Effector memory CD8-positive, alpha-beta T cell (primary cell): Measurements from ENCODE around the gene TPPP.
A peak's percentile ranks its signal among the peaks of the same experiment; 100 is the strongest.

Experiments
- ATAC-seq: fragments of 150-1000 bp; cut with Tn5 transposase; replicated peaks from 2 replicates; pipeline ENCODE4 v1.10.0; 2021; ENCODE audit warnings: mild to moderate bottlenecking, moderate library complexity
- DNase-seq, 3 experiments: peaks; one replicate each; pipeline ENCODE4 v3.0.0; 2021
- H3K27ac Mint-ChIP-seq, 2 donors: one replicate each; pipeline ENCODE4 v1.8.0; 2022; ENCODE audit warnings: mild to moderate bottlenecking in 2 of 2, mixed read lengths in 2 of 2, moderate library complexity in 2 of 2
- H3K27me3 Mint-ChIP-seq, 2 donors: one replicate each; pipeline ENCODE4 v1.8.0; 2022; ENCODE audit warnings: mixed read lengths in 2 of 2
- H3K36me3 Mint-ChIP-seq: one replicate; pipeline ENCODE4 v1.8.0; 2022; ENCODE audit warnings: mild to moderate bottlenecking, moderate library complexity, mixed read lengths; ENCODE audit not compliant: insufficient read depth
- H3K4me1 Mint-ChIP-seq, 2 donors: one replicate each; pipeline ENCODE4 v1.8.0; 2022; ENCODE audit warnings: low read depth in 2 of 2, mixed read lengths in 2 of 2
- H3K4me3 Mint-ChIP-seq, 2 donors: one replicate each; pipeline ENCODE4 v1.8.0; 2022; ENCODE audit warnings: mild to moderate bottlenecking in 2 of 2, mixed read lengths in 2 of 2, moderate library complexity in 2 of 2
- H3K9me3 Mint-ChIP-seq, 2 donors: one replicate each; pipeline ENCODE4 v1.8.0; 2022; ENCODE audit warnings: mixed read lengths in 2 of 2

Gene TPPP

GRCh38 chr5:646396-647201 lies 46.6 kb downstream of the TPPP start:
- no peaks in the 10 kb centered on the region for H3K9me3 Mint-ChIP-seq
- H3K36me3 Mint-ChIP-seq: peaks cover 13% of the 10 kb centered on the region

DNA sequence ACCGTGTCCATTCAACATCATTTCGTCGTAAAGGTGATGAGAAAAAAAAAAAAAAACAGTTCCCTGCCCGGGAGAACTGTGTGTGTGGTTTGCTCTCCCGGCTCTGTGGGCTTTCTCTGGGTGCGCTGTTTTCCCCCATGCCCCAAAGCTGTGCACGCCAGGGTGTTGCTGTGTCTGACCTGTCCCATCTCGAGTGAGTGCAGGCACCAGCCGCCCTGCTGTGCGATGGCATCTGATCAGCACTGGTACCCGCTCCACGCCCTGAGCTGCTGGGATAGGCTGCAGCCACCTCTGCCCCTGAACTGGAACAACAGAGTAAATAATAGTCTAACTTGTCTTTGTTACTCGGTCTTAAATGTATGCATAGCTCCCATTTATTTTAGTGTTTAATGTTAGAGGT lies 47.7 kb downstream of the TPPP start:
- ATAC-seq (no peak), DNase-seq (no peak)
- no peaks in the 10 kb centered on the region for H3K4me1 Mint-ChIP-seq
- H3K27ac Mint-ChIP-seq: no peak overlapping the region
- H3K4me3 Mint-ChIP-seq: no peak overlapping the region
- H3K27me3 Mint-ChIP-seq: no peaks in the 10 kb centered on the region
- H3K9me3 Mint-ChIP-seq: no peaks in the 10 kb centered on the region
- H3K36me3 Mint-ChIP-seq: peaks cover 13% of the 10 kb centered on the region

More at GRCh38 chr5:646396-647201, 46.6 kb downstream of the TPPP start:
- no peak overlapping the region for H3K27ac Mint-ChIP-seq
- ATAC-seq (no peak), DNase-seq (no peak)
- H3K4me3 Mint-ChIP-seq: no peak overlapping the region
- no peaks in the 10 kb centered on the region for H3K27me3 Mint-ChIP-seq
- H3K4me1 Mint-ChIP-seq: no peaks in the 10 kb centered on the region

DNA sequence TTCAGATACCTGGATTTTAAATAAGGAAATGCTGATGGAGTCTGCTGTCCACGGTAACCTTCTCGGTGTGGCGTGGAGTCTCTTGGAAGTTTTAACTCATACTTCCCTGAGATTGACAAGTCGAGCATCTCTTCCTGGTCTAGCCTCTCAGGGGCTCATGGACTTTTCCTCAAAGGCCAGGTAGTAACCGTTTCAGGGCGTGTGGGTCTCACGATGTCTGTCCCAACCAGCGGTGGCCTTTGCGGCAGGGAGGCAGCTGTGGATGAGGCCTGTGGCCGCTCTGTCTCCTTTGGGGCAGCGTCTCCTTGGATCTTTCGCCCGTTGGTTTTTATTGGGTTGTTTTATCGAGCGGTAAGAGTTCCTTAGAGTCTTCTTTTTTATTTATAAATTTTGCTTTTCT lies 48.2 kb downstream of the TPPP start:
- no peak for ATAC-seq
- Mint-ChIP-seq H3K4me3 (no peak overlapping the region), H3K27me3 (no peaks in the 10 kb centered on the region), H3K27ac (no peak overlapping the region), H3K36me3 (peaks cover 13% of the 10 kb centered on the region), H3K9me3 (no peaks in the 10 kb centered on the region), H3K4me1 (no peaks in the 10 kb centered on the region)
- no peak for DNase-seq

GRCh38 chr5:644509-644908 lies 48.6 kb downstream of the TPPP start:
- H3K36me3 Mint-ChIP-seq: peaks cover 13% of the 10 kb centered on the region

GRCh38 chr5:643811-644271 lies 49.3 kb downstream of the TPPP start:
- ATAC-seq (no peak), DNase-seq (no peak)
- Mint-ChIP-seq H3K9me3 (no peaks in the 10 kb centered on the region), H3K4me3 (no peak overlapping the region), H3K27ac (no peak overlapping the region), H3K36me3 (peaks cover 13% of the 10 kb centered on the region), H3K4me1 (no peaks in the 10 kb centered on the region), H3K27me3 (no peaks in the 10 kb centered on the region)

More at GRCh38 chr5:644509-644908, 48.6 kb downstream of the TPPP start:
- Mint-ChIP-seq H3K27ac (no peak overlapping the region), H3K9me3 (no peaks in the 10 kb centered on the region), H3K4me1 (no peaks in the 10 kb centered on the region), H3K27me3 (no peaks in the 10 kb centered on the region), H3K4me3 (no peak overlapping the region)
- ATAC-seq (no peak), DNase-seq (no peak)

GRCh38 chr5:643351-643801 lies 49.8 kb downstream of the TPPP start:
- Mint-ChIP-seq H3K9me3 (no peaks in the 10 kb centered on the region), H3K4me3 (no peak overlapping the region), H3K27ac (no peak overlapping the region), H3K36me3 (peaks cover 13% of the 10 kb centered on the region), H3K27me3 (no peaks in the 10 kb centered on the region), H3K4me1 (no peaks in the 10 kb centered on the region)
- no peak for DNase-seq
- ATAC-seq: no peak

DNA sequence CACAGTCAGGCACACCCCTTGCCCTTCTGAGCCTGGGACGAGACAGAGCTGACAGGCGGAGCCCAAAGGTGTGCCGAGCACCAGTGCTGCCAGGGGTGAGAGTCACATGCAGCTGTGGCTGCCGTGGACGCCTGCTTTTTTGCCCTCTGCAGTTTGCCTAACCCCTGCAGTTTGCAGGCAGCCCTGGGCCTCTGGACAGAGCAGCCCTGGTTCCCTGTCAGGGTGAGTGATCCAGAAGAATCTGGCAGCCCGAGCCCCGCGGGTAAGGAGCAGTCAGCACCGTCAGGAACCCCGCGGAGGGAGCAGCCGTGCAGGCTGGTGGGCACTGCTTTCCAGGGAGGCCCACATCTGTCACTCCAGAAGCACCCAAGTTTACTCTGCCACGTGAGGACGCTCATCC lies 50.7 kb downstream of the TPPP start:
- Mint-ChIP-seq H3K27me3 (no peaks in the 10 kb centered on the region), H3K27ac (no peak overlapping the region), H3K4me1 (no peaks in the 10 kb centered on the region), H3K4me3 (no peak overlapping the region), H3K36me3 (peaks cover 13% of the 10 kb centered on the region), H3K9me3 (no peaks in the 10 kb centered on the region)
- ATAC-seq (no peak), DNase-seq (no peak)

DNA sequence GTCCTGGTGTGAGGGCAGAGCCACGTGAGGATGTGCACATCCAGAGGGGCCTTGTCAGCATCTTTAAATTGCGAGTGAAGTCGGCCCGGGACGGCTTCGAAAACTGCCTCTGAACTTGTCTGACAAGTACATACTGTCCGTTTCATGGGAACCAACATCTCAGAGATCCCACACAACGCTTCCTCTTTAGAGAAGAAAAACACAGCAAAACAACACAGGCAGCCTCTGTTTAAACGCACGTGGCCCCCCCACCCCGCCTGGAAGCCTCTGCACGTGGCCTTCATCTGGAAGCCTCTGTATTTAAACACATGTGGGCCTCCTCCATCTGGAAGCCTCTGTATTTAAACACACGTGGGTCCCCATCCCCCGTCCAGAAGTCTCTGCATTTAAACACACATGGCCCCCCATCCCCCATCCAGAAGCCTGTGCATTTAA lies 51.8 kb downstream of the TPPP start:
- no peaks in the 10 kb centered on the region for H3K27me3 Mint-ChIP-seq
- ATAC-seq (no peak), DNase-seq (no peak)
- H3K36me3 Mint-ChIP-seq: peaks cover 16% of the 10 kb centered on the region
- no peak overlapping the region for H3K4me3 Mint-ChIP-seq
- no peaks in the 10 kb centered on the region for H3K9me3 Mint-ChIP-seq
- H3K4me1 Mint-ChIP-seq: no peaks in the 10 kb centered on the region
- H3K27ac Mint-ChIP-seq: no peak overlapping the region

- peak overlapping the region in 1 of 2 donors; percentile 35 for H3K27ac Mint-ChIP-seq
These were observed 52.5 kb downstream of the TPPP start for GRCh38 chr5:640461-641330.

GRCh38 chr5:639584-640213 lies 53.5 kb downstream of the TPPP start:
- Mint-ChIP-seq H3K36me3 (peaks cover 20% of the 10 kb centered on the region), H3K27ac (peak overlapping the region; percentile 10 to 35), H3K4me1 (no peaks in the 10 kb centered on the region), H3K4me3 (no peak overlapping the region), H3K9me3 (no peaks in the 10 kb centered on the region), H3K27me3 (no peaks in the 10 kb centered on the region)
- DNase-seq: no peak
- ATAC-seq: no peak

More at GRCh38 chr5:640461-641330, 52.5 kb downstream of the TPPP start:
- Mint-ChIP-seq H3K4me3 (no peak overlapping the region), H3K36me3 (peaks cover 17% of the 10 kb centered on the region), H3K27me3 (no peaks in the 10 kb centered on the region), H3K9me3 (no peaks in the 10 kb centered on the region), H3K4me1 (no peaks in the 10 kb centered on the region)
- ATAC-seq: no peak
- DNase-seq: no peak

GRCh38 chr5:639253-639530 lies 54.0 kb downstream of the TPPP start:
- Mint-ChIP-seq H3K4me1 (no peaks in the 10 kb centered on the region), H3K9me3 (no peaks in the 10 kb centered on the region), H3K27ac (peak overlapping the region in 1 of 2 donors; percentile 10), H3K27me3 (no peaks in the 10 kb centered on the region), H3K4me3 (no peak overlapping the region), H3K36me3 (peaks cover 17% of the 10 kb centered on the region)
- DNase-seq (no peak), ATAC-seq (no peak)

DNA sequence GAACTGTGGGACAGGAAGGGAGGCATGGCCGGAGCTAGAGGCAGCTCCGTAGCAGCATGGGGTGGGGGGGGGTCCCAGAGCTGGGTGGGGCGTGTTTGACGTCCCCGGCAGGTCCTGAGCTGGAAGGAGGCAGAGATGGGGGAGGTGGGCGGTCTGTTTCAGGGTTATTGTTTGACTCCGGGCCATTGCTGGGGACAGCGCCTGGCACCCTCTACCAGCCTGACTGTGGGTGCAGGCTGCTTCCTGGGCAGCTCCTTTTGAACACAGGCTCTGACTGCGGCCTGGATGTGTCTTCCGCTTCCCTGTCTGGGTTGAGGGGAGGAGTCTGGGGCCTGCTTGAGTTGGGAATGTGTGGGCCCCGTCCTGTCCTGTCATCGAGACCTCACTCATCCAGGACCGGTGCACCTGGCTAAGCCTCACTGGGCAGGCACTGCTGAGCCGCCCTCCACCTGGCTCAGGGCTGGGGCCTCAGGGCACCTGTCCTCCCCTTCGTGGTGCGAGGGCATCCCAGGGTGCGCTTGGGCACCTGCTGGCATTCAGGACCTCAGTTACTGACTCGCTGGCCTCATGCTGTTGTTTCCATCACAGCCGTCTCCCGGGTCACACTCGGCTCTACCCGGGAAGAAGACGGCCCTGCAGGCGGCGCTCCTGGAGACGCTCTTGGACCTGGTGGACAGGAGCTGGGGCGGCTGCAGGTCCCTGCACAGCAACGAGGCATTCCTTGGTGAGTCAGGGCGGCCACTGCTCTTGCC lies 54.5 kb downstream of the TPPP start:
- no peaks in the 10 kb centered on the region for H3K4me1 Mint-ChIP-seq
- DNase-seq: no peak
- no peak overlapping the region for H3K4me3 Mint-ChIP-seq
- peak overlapping the region in 1 of 2 donors; percentile 10 for H3K27ac Mint-ChIP-seq
- no peaks in the 10 kb centered on the region for H3K9me3 Mint-ChIP-seq
- no peak for ATAC-seq
- H3K36me3 Mint-ChIP-seq: peaks cover 20% of the 10 kb centered on the region
- no peaks in the 10 kb centered on the region for H3K27me3 Mint-ChIP-seq
